Colonic mucosa (tissue), 4 donors: ENCODE results near the gene BBS12. TPM values are rescaled to one million over a fixed set of nuclear protein-coding genes. Genes with fewer than 3 reads are reported as not detected.

Experiments
- DNase-seq: peaks from one replicate; pipeline ENCODE4 v3.0.0-alpha.2; 2020
- H3K27ac ChIP-seq: fragments of 200-600 bp; one replicate; pipeline ENCODE4 v1.8.0; 2021
- H3K27me3 ChIP-seq: fragments of 200-600 bp; one replicate; pipeline ENCODE4 v1.8.0; 2021
- H3K36me3 ChIP-seq: fragments of 200-600 bp; one replicate; pipeline ENCODE4 v1.8.0; 2021
- H3K4me1 ChIP-seq: fragments of 200-600 bp; one replicate; pipeline ENCODE4 v1.8.0; 2021; ENCODE audit warnings: mild to moderate bottlenecking
- H3K4me3 ChIP-seq: fragments of 200-600 bp; one replicate; pipeline ENCODE4 v1.8.0; 2021
- H3K9ac ChIP-seq, 2 donors: one replicate each; pipeline ENCODE4 v1.7.0; 2013; ENCODE audit warnings: control low read depth in 2 of 2, low read depth in 2 of 2, low read length in 2 of 2
- H3K9me3 ChIP-seq: fragments of 200-600 bp; one replicate; pipeline ENCODE4 v1.8.0; 2021
- intact Hi-C: fragments of 100-400 bp; cut with DNase I; formaldehyde crosslinking; loops from one replicate; pipeline ENCODE4 v1.14.1; 2022
- total RNA-seq, 2 donors: library from RNA; stranded (reverse); fragmentation: NEBNext Ultra II Directional in 1 of 2; extraction: Animal tissue kit (Norgen Biotek cat#: 25700) in 1 of 2; gene quantifications; one replicate each; pipeline ENCODE4 v1.2.1, GENCODE V29; 2021
- TF ChIP-seq, protein P1 (sequence below): fragments of 200-600 bp; IDR thresholded peaks from one replicate; pipeline ENCODE4 v1.8.0; 2022; ENCODE audit warnings: antibody characterized with exemption, mild to moderate bottlenecking
- donor health status: healthy.
- donor health status: DM: no; HTN: no; CAD: no.
- donor health status: DM: no; HTN: no; CAD: no.

BBS12 gene
- total RNA-seq, 2 donors from 2014 or later = 1.9 to 4.8 TPM

DNA sequence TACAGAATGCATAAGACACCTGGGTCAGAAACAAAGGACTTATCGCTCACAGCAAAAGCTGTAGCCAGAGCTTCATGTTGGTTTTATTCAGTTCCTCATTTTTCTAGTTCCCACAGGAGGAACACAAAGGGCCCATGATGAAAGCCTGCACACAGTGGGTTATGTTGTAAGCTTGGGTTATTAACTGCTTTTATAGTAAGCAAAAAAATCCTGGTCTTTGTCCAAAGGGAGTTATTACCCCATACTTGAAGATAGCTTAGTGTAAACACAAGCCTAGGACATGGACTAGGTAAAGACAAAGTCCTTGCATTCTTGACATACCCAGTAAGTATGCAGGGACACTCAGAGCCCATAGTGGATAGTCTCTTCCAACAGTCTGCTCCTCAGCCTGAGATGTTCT, 11.7 kb downstream of the BBS12 start:
- intact Hi-C loops = no loop called here
- H3K4me3 ChIP-seq = no peak overlapping the region
- no peak overlapping the region for H3K9ac ChIP-seq
- no peak for DNase-seq
- no peak overlapping the region for H3K27ac ChIP-seq
- TF ChIP-seq, protein P1, sequence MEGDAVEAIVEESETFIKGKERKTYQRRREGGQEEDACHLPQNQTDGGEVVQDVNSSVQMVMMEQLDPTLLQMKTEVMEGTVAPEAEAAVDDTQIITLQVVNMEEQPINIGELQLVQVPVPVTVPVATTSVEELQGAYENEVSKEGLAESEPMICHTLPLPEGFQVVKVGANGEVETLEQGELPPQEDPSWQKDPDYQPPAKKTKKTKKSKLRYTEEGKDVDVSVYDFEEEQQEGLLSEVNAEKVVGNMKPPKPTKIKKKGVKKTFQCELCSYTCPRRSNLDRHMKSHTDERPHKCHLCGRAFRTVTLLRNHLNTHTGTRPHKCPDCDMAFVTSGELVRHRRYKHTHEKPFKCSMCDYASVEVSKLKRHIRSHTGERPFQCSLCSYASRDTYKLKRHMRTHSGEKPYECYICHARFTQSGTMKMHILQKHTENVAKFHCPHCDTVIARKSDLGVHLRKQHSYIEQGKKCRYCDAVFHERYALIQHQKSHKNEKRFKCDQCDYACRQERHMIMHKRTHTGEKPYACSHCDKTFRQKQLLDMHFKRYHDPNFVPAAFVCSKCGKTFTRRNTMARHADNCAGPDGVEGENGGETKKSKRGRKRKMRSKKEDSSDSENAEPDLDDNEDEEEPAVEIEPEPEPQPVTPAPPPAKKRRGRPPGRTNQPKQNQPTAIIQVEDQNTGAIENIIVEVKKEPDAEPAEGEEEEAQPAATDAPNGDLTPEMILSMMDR = no peak
- no peaks in the 10 kb centered on the region for H3K27me3 ChIP-seq
- H3K9me3 ChIP-seq = no peaks in the 10 kb centered on the region
- no peaks in the 10 kb centered on the region for H3K36me3 ChIP-seq
- no peaks in the 10 kb centered on the region for H3K4me1 ChIP-seq

DNA sequence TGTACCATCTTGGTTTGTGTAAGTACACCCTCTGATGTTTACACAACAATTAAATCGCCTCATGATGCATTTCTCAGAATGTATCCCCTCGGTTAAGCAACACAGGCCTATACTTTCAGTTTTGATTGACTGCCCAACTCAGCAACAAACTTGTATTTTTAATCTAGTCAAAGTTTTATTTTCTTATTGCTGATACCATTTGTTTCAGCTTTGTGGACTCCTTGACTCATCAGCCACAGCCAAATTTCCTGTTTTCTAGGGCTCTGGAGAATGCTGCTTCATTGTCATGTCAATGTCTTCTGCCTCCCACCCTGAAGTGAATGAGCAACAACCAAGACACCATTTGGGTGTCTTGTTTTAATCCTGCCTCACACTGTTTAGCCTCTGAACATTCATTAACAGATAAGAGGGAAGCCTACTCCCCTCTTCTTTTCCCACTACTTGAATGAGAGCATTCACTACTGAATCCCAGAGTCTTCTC, 14.0 kb downstream of the BBS12 start:
- no peaks in the 10 kb centered on the region for H3K4me1 ChIP-seq
- no peak overlapping the region for H3K9ac ChIP-seq
- no peaks in the 10 kb centered on the region for H3K27me3 ChIP-seq
- TF ChIP-seq, protein P1 = no peak
- DNase-seq = no peak
- no peaks in the 10 kb centered on the region for H3K9me3 ChIP-seq
- no peaks in the 10 kb centered on the region for H3K36me3 ChIP-seq
- H3K4me3 ChIP-seq = no peak overlapping the region
- intact Hi-C loops = no loop called here
- H3K27ac ChIP-seq = no peak overlapping the region

DNA sequence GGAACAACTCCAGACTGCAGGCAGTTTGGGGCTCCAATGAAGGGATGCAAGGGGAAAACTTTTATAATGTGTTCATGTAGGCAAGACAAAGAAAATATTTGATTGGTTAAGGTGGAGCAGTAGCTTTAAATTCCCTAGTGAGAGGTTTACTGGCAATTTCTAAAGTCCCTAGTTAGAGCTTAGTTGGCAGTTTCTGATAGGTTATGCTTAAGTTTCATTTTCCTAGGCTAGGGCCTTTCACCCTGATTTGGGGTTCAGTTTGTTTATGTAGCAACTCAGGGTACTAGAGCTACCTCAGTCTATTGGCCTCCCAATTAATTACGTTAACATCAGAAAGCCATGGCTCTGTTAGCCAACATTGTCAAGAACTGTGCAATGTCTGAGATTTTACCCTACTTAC, 14.6 kb downstream of the BBS12 start:
- DNase-seq = no peak
- Histone ChIP-seq H3K4me3 (no peak overlapping the region), H3K9me3 (no peaks in the 10 kb centered on the region), H3K27me3 (no peaks in the 10 kb centered on the region), H3K36me3 (no peaks in the 10 kb centered on the region), H3K4me1 (no peaks in the 10 kb centered on the region), H3K27ac (no peak overlapping the region), H3K9ac (no peak overlapping the region)
- TF ChIP-seq, protein P1 = no peak
- intact Hi-C loops = no loop called here

DNA sequence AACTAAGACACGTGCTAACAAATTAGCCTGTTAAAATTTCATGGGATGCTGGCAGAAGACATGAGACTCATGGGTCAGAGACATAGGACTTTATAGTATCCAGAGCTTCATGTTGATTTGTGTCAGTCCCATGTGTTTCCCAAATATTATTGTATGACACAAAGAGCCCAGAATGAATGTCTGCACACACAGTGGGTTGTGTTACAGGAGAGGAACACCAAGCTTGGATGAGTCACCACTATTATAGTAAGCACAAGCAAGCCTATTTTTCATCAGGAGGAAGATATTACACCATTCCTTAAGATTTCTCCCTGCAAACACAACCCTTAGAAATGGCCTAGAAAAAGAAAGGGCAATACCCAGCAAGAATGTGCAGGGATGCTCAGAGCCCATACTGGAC, 15.4 kb downstream of the BBS12 start:
- TF ChIP-seq, protein P1 = no peak
- no peak for DNase-seq
- H3K27ac ChIP-seq = no peak overlapping the region
- H3K27me3 ChIP-seq = no peaks in the 10 kb centered on the region
- H3K4me1 ChIP-seq = no peaks in the 10 kb centered on the region
- no peaks in the 10 kb centered on the region for H3K9me3 ChIP-seq
- intact Hi-C loops = no loop called here
- H3K9ac ChIP-seq = no peak overlapping the region
- no peak overlapping the region for H3K4me3 ChIP-seq
- H3K36me3 ChIP-seq = no peaks in the 10 kb centered on the region

DNA sequence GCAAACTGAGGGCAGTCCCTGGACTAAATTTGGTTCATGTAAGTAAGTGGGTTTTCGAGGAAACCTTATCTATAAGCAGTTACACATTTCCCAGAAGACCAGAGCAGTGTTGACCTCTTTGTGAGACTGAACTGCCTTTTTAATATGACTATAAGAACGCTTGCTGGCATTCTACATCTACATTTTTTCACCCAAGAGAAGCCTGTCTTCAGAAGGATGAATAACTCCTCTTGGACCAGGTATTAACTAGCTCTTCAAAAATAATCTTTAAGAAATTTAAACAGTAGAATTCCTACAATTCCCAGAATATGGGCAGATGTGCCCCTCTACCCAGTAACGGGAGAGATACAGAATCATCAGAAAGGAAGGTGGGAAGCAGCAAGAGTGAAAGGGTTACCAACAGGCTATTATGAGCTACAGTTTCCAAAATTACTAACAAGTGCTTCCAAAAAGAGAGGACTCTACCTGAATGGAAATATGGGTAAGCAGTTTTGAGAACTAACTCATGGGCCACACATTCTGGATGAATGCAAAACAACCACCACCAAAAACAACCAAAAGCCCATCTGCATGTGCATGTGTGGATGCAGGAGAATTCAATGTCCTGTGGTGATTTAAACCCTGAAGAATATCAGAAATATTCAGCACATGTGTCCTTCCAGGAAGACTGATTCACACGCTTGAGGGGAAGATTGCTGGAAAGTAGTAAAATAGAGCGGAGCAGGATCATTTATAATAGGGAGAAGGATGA, 17.4 kb downstream of the BBS12 start:
- H3K27me3 ChIP-seq = no peaks in the 10 kb centered on the region
- no peaks in the 10 kb centered on the region for H3K36me3 ChIP-seq
- TF ChIP-seq, protein P1 = no peak
- intact Hi-C loops = no loop called here
- H3K27ac ChIP-seq = no peak overlapping the region
- H3K4me1 ChIP-seq = no peaks in the 10 kb centered on the region
- no peak overlapping the region for H3K9ac ChIP-seq
- no peak for DNase-seq
- no peaks in the 10 kb centered on the region for H3K9me3 ChIP-seq
- H3K4me3 ChIP-seq = no peak overlapping the region
